Measurements from ENCODE around the gene MTA1. TPM values are rescaled to one million over a fixed set of nuclear protein-coding genes. Genes with fewer than 3 reads are reported as not detected.

The MTA1 gene
- 38.0 and 52.7 TPM in 2 replicates for total RNA-seq

GRCh38 chr14:105419195-105420091 is at the start of gene MTA1:
Gene MTA1 (plus strand): TSS chr14:105419827. CDS start chr14:105420036, 209 bp downstream.
- H3K4me3 ChIP-seq (ENCODE audit: low read depth, low read length): peak within 1 kb of the TSS; percentile 79
- DNase-seq (ENCODE audit: low read depth): peak; percentile 27
- TF ChIP-seq, protein P1, sequence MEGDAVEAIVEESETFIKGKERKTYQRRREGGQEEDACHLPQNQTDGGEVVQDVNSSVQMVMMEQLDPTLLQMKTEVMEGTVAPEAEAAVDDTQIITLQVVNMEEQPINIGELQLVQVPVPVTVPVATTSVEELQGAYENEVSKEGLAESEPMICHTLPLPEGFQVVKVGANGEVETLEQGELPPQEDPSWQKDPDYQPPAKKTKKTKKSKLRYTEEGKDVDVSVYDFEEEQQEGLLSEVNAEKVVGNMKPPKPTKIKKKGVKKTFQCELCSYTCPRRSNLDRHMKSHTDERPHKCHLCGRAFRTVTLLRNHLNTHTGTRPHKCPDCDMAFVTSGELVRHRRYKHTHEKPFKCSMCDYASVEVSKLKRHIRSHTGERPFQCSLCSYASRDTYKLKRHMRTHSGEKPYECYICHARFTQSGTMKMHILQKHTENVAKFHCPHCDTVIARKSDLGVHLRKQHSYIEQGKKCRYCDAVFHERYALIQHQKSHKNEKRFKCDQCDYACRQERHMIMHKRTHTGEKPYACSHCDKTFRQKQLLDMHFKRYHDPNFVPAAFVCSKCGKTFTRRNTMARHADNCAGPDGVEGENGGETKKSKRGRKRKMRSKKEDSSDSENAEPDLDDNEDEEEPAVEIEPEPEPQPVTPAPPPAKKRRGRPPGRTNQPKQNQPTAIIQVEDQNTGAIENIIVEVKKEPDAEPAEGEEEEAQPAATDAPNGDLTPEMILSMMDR (IDR thresholded peaks at IDR 0.05; ENCODE audit: insufficient read depth, low read depth, low read length): no peak

DNA sequence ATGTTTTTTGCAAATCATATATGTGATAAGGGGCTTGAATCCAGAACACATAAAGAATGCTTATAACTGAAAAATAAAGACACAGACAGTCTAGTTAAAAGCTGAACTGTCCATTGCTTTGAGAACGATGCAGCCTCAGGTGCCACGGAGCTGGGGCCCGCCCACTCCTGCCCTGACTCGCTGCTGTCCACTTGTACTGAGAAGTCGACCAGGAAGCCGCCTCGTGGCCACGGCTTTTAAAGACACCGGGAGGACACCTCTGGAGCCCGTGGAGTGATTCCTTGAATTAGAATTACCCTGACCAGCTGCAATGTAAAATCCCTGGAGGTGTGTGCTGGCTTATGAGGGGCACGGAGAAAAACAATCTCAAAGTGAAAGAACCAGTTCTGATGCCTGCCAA is 45.2 kb upstream of the MTA1 start:
- DNase-seq (ENCODE audit: low read depth): no peak
- TF ChIP-seq, protein P1 (IDR thresholded peaks at IDR 0.05; ENCODE audit: insufficient read depth, low read depth, low read length): no peak
- H3K4me3 ChIP-seq (ENCODE audit: low read depth, low read length): no peak overlapping the region

DNA sequence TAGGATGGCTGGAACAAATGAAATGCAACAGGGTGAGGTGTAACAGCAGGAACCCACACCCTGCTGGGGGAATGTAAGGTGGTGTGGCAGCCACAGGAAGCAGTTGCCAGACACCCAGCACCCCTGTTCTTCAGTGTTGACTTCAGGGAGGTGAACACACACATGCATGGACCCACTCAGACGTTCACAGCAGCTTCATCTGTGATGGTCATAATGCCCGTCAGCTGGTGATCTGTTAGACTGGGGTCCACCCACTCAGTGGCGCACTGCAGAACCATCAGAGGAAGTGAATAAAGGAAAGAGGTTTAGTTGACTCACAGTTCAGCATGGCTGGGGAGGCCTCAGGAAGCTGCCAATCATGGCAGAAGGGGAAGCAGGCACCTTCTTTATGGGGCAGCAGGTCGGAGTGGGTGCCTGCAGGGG is 44.0 kb upstream of the MTA1 start:
- TF ChIP-seq, protein P1 (IDR thresholded peaks at IDR 0.05; ENCODE audit: insufficient read depth, low read depth, low read length): no peak
- DNase-seq (ENCODE audit: low read depth): no peak
- H3K4me3 ChIP-seq (ENCODE audit: low read depth, low read length): no peak overlapping the region

- H3K4me3 ChIP-seq (ENCODE audit: low read depth, low read length): no peak overlapping the region
- TF ChIP-seq, protein P1 (IDR thresholded peaks at IDR 0.05; ENCODE audit: insufficient read depth, low read depth, low read length): no peak
- no peak for DNase-seq (ENCODE audit: low read depth)
Observed at GRCh38 chr14:105376521-105377440, 42.8 kb upstream of the MTA1 start.

GRCh38 chr14:105377555-105378182 is 42.0 kb upstream of the MTA1 start:
- TF ChIP-seq, protein P1 (IDR thresholded peaks at IDR 0.05; ENCODE audit: insufficient read depth, low read depth, low read length): no peak
- no peak for DNase-seq (ENCODE audit: low read depth)
- no peak overlapping the region for H3K4me3 ChIP-seq (ENCODE audit: low read depth, low read length)

- no peak for DNase-seq (ENCODE audit: low read depth)
- TF ChIP-seq, protein P1 (IDR thresholded peaks at IDR 0.05; ENCODE audit: insufficient read depth, low read depth, low read length): no peak
- no peak overlapping the region for H3K4me3 ChIP-seq (ENCODE audit: low read depth, low read length)
Observed at GRCh38 chr14:105378199-105378598, 41.4 kb upstream of the MTA1 start.
